Endothelial cell of umbilical vein (primary cell): ENCODE results near the gene CDX1.

ENCODE experiments used
- EZH2 ChIP-seq: IDR thresholded peaks from 2 replicates; pipeline ENCODE4 v1.6.1; 2012; ENCODE audit warnings: borderline replicate concordance, low read depth, mild to moderate bottlenecking, moderate library complexity, low read length, inconsistent platforms; ENCODE audit not compliant: severe bottlenecking
- GATA2 ChIP-seq: IDR thresholded peaks from 2 replicates; pipeline ENCODE4 v1.7.0; 2011; ENCODE audit warnings: low read depth, mild to moderate bottlenecking, moderate library complexity, mixed read lengths, low read length; ENCODE audit not compliant: insufficient read length, insufficient read depth
- JUN ChIP-seq: IDR thresholded peaks from 2 replicates; pipeline ENCODE4 v1.6.1; 2011; ENCODE audit warnings: borderline replicate concordance, low read depth; ENCODE audit not compliant: insufficient read length, insufficient read depth
- MYC ChIP-seq: IDR thresholded peaks from one replicate; pipeline ENCODE4 v1.6.1; 2011; ENCODE audit warnings: mild to moderate bottlenecking, low read depth, low read length
- POLR2A ChIP-seq: IDR thresholded peaks from 2 replicates; pipeline ENCODE4 v1.6.1; 2012; ENCODE audit warnings: low read depth, mild to moderate bottlenecking, control low read depth, low read length
- POLR2AphosphoS5 ChIP-seq: IDR thresholded peaks from 2 replicates; pipeline ENCODE4 v1.6.1; 2012; ENCODE audit warnings: low read depth, mild to moderate bottlenecking, control low read depth, low read length, moderate library complexity; ENCODE audit not compliant: insufficient read depth
- TF ChIP-seq, protein P1 (sequence below), 2 donors: IDR thresholded peaks; 1 replicate in 1 of 2; 2 replicates in 1 of 2; pipeline ENCODE4 v1.5.1; 2011; ENCODE audit warnings: low read length in 2 of 2, mild to moderate bottlenecking in 2 of 2, moderate library complexity in 2 of 2, control low read depth in 1 of 2, inconsistent platforms in 1 of 2, low read depth in 1 of 2; ENCODE audit not compliant: insufficient read depth in 1 of 2; ENCODE audit errors: extremely low read depth in 1 of 2
- TF ChIP-seq, protein P2 (sequence below): IDR thresholded peaks from 2 replicates; pipeline ENCODE4 v1.6.1; 2011; ENCODE audit not compliant: insufficient read depth, insufficient read length

- no peak for TF ChIP-seq POLR2A
- TF ChIP-seq, protein P1, sequence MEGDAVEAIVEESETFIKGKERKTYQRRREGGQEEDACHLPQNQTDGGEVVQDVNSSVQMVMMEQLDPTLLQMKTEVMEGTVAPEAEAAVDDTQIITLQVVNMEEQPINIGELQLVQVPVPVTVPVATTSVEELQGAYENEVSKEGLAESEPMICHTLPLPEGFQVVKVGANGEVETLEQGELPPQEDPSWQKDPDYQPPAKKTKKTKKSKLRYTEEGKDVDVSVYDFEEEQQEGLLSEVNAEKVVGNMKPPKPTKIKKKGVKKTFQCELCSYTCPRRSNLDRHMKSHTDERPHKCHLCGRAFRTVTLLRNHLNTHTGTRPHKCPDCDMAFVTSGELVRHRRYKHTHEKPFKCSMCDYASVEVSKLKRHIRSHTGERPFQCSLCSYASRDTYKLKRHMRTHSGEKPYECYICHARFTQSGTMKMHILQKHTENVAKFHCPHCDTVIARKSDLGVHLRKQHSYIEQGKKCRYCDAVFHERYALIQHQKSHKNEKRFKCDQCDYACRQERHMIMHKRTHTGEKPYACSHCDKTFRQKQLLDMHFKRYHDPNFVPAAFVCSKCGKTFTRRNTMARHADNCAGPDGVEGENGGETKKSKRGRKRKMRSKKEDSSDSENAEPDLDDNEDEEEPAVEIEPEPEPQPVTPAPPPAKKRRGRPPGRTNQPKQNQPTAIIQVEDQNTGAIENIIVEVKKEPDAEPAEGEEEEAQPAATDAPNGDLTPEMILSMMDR (IDR thresholded peaks at IDR 0.05; ENCODE audit: extremely low read depth in 1 of 2, insufficient read depth in 1 of 2, low read depth in 1 of 2, low read length in 2 of 2), result no peak
- TF ChIP-seq, protein P2, sequence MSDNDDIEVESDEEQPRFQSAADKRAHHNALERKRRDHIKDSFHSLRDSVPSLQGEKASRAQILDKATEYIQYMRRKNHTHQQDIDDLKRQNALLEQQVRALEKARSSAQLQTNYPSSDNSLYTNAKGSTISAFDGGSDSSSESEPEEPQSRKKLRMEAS, result no peak
- TF ChIP-seq EZH2, result no peak
- TF ChIP-seq JUN, result no peak
- no peak for TF ChIP-seq POLR2AphosphoS5
- TF ChIP-seq MYC, result no peak
- no peak for TF ChIP-seq GATA2
Observed at GRCh38 chr5:150189326-150189725, 22.7 kb downstream of the CDX1 start.
